SK-N-MC (cell line): ENCODE results near the gene PRM1.

Experiments used
- EZH2 ChIP-seq: fragments of 200-600 bp; sonication (generic); IDR thresholded peaks from one replicate; pipeline ENCODE4 v1.6.1; 2017; ENCODE audit warnings: antibody characterized with exemption
- FOXP2 ChIP-seq: optimal IDR thresholded peaks from 2 replicates; pipeline ENCODE3; 2011; ENCODE audit warnings: mild to moderate bottlenecking, moderate library complexity; ENCODE audit not compliant: insufficient read depth; ENCODE audit errors: extremely low read length, control extremely low read depth
- POLR2AphosphoS5 ChIP-seq: IDR thresholded peaks from 2 replicates; pipeline ENCODE4 v1.6.1; 2012; ENCODE audit warnings: mild to moderate bottlenecking, low read depth, low read length, borderline replicate concordance

- no peak for TF ChIP-seq POLR2AphosphoS5
- no peak for TF ChIP-seq EZH2
- TF ChIP-seq FOXP2 = no peak
Observed at GRCh38 chr16:11296706-11297491, 15.8 kb upstream of the PRM1 start.
